K562 (cell line): ENCODE measurements around the gene SEPTIN2. TPM values are rescaled to one million over a fixed set of nuclear protein-coding genes. Genes with fewer than 3 reads are reported as not detected.

Experiments
- DIDO1 ChIP-seq: fragments of 450-650 bp; IDR thresholded peaks from 2 replicates; pipeline ENCODE4 v1.6.1; 2016; ENCODE audit warnings: low read depth, missing biosample characterization, missing genetic modification characterization
- FOXA1 ChIP-seq: fragments of 450-650 bp; IDR thresholded peaks from 2 replicates; pipeline ENCODE4 v1.6.1; 2016; ENCODE audit warnings: mild to moderate bottlenecking, borderline replicate concordance
- HDAC1 ChIP-seq, 2 experiments: fragments of 450-650 bp; IDR thresholded peaks; 2 replicates each; pipeline ENCODE4 v1.6.1; 2016 to 2017; ENCODE audit warnings: inconsistent platforms in 1 of 2, mild to moderate bottlenecking in 1 of 2, moderate library complexity in 1 of 2
- HMGN3 ChIP-seq: IDR thresholded peaks from 2 replicates; pipeline ENCODE4 v1.6.1; 2011; ENCODE audit warnings: borderline replicate concordance, low read depth, mild to moderate bottlenecking, mixed read lengths, low read length; ENCODE audit not compliant: insufficient read length; ENCODE audit errors: extremely low read depth
- RAD21 ChIP-seq, 2 experiments: fragments of 250-450 bp in 1 of 2; fragments of 450-650 bp in 1 of 2; sonication (Bioruptor Pico) in 1 of 2; formaldehyde crosslinking in 1 of 2; IDR thresholded peaks in 1 of 2; conservative IDR thresholded peaks in 1 of 2; 2 replicates each; pipeline versions ENCODE4 v1.4.0 to v1.8.0; 2020 to 2022; ENCODE audit warnings: mild to moderate bottlenecking in 2 of 2, moderate library complexity in 1 of 2
- RUNX1 ChIP-seq: sonication (generic); IDR thresholded peaks from 2 replicates; pipeline ENCODE4 v1.6.1; 2016; ENCODE audit warnings: antibody characterized with exemption, low read depth
- SIN3B ChIP-seq: fragments of 450-650 bp; IDR thresholded peaks from 2 replicates; pipeline ENCODE4 v1.6.1; 2017; ENCODE audit warnings: low read depth, mild to moderate bottlenecking, moderate library complexity
- SOX6 ChIP-seq: fragments of 450-650 bp; IDR thresholded peaks from 2 replicates; pipeline ENCODE4 v1.6.1; 2014; ENCODE audit warnings: mild to moderate bottlenecking
- ZBTB7A ChIP-seq: IDR thresholded peaks from 2 replicates; pipeline ENCODE4 v1.6.1; 2011; ENCODE audit warnings: low read depth, mild to moderate bottlenecking, low read length, moderate library complexity, borderline replicate concordance; ENCODE audit not compliant: control insufficient read depth
- ZBTB8A ChIP-seq: fragments of 450-650 bp; IDR thresholded peaks from 2 replicates; pipeline ENCODE4 v1.6.1; 2018; ENCODE audit warnings: mild to moderate bottlenecking, moderate library complexity; ENCODE audit not compliant: partially characterized antibody
- ZC3H8 ChIP-seq: fragments of 450-650 bp; IDR thresholded peaks from 2 replicates; pipeline ENCODE4 v1.6.1; 2017
- ZNF212 ChIP-seq: fragments of 450-650 bp; formaldehyde crosslinking; IDR thresholded peaks from 2 replicates; pipeline ENCODE4 v1.4.0; 2020; ENCODE audit warnings: mild to moderate bottlenecking
- ZNF695 ChIP-seq: fragments of 450-650 bp; formaldehyde crosslinking; IDR thresholded peaks from 2 replicates; pipeline ENCODE4 v1.4.0; 2020; ENCODE audit warnings: mild to moderate bottlenecking, moderate library complexity
- polyA plus RNA-seq, 8 experiments: library from polyadenylated mRNA; depleted of rRNA in 4 of 8; stranded (reverse) in 5 of 8; unstranded in 3 of 8; fragments of >200 nt; fragmentation: Nextera tagmentation in 2 of 8; fragmentation: Illumina TruSeq in 1 of 8; extraction: Ambion mirVana in 2 of 8; extraction: Trizol in 1 of 8; gene quantifications; 2 replicates each; pipeline versions ENCODE4 v1.2.1 to v1.2.3, GENCODE V29; 2011 to 2014; ENCODE audit warnings: inconsistent platforms in 1 of 8, missing spikeins in 1 of 8
- total RNA-seq, 7 experiments: library from RNA; depleted of rRNA in 6 of 7; stranded (reverse); fragments of >200 nt in 6 of 7; fragmentation: Illumina TruSeq in 2 of 7; extraction: Trizol in 2 of 7; gene quantifications; 2 replicates each; pipeline versions ENCODE4 v1.2.1 to v1.2.3, GENCODE V29; 2011 to 2021; ENCODE audit warnings: low replicate concordance in 1 of 7
- TF ChIP-seq, protein P1 (sequence below): fragments of 250-450 bp; sonication (Bioruptor Pico); IDR thresholded peaks from 2 replicates; pipeline ENCODE4 v1.4.0; 2020; ENCODE audit warnings: mild to moderate bottlenecking
- TF ChIP-seq, protein P2 (sequence below): fragments of 250-450 bp; sonication (Bioruptor Pico); IDR thresholded peaks from 2 replicates; pipeline ENCODE4 v1.8.0; 2022; ENCODE audit warnings: inconsistent platforms
- TF ChIP-seq, protein P3 (sequence below): fragments of 450-650 bp; IDR thresholded peaks from 2 replicates; pipeline ENCODE4 v1.6.1; 2016

SEPTIN2 gene
- total and polyA plus RNA-seq, 9 of the 15 experiments (the other 6 are each of a cell fraction or from before 2014, with no cell fraction given): 121 to 367 (median 166) TPM

DNA sequence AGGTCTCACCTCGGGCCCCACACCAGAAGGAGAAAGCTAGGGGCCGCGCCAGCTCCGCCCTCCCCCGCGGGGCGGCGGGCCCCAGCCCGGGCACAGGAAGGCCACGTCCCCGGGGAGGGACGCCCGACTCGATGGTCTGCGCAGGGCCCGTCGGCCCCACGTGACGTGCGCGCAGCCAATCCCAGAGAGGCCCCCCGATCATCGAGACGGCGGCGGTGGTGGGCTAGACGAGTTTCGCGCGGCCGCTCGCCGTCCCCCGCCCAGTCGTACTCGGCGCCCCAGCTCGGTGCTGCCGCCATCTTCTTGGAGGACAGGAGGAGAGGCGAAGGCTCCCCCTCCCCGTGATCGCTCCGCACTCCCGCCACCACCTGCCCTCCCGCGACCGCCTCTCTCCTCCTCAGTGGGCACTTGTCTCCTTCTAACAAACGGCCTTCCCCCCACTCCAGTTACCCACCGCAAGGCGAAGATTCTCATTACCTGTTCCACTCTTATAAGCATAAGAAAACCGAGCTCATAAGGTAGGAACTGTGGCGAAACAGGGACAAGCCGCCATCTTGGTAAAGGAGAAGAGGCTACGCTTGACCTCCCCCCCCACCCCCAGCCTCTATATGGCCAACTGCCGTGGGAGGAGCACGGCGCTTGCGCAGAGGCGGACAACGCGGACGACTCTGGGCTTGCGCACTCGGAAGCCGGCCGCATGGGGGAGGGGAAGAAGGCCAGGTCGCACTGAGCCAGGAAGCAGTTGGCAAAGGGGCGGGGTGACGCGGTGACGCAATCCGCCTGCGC is 439 bp upstream of the SEPTIN2 start, which contains the start of gene HDLBP (continued):
- TF ChIP-seq, protein P1, sequence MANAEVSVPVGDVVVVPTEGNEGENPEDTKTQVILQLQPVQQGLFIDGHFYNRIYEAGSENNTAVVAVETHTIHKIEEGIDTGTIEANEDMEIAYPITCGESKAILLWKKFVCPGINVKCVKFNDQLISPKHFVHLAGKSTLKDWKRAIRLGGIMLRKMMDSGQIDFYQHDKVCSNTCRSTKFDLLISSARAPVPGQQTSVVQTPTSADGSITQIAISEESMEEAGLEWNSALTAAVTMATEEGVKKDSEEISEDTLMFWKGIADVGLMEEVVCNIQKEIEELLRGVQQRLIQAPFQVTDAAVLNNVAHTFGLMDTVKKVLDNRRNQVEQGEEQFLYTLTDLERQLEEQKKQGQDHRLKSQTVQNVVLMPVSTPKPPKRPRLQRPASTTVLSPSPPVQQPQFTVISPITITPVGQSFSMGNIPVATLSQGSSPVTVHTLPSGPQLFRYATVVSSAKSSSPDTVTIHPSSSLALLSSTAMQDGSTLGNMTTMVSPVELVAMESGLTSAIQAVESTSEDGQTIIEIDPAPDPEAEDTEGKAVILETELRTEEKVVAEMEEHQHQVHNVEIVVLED: peak; percentile 89
- TF ChIP-seq DIDO1: no peak
- no peak for TF ChIP-seq FOXA1
- TF ChIP-seq HDAC1 (IDR thresholded peaks at IDR 0.05): peak in 1 of 2 experiments; percentile 4; a peak in 2 of 4 replicates
- no peak for TF ChIP-seq RUNX1
- TF ChIP-seq ZNF212 (CRISPR knock-in tag): no peak
- TF ChIP-seq SOX6: peak; percentile 6; the same call in 1 of the 2 replicates
- TF ChIP-seq ZNF695 (CRISPR knock-in tag): no peak
- no peak; the same call in 1 of the 2 replicates for TF ChIP-seq ZBTB7A
- no peak for TF ChIP-seq ZC3H8
- TF ChIP-seq, protein P2, sequence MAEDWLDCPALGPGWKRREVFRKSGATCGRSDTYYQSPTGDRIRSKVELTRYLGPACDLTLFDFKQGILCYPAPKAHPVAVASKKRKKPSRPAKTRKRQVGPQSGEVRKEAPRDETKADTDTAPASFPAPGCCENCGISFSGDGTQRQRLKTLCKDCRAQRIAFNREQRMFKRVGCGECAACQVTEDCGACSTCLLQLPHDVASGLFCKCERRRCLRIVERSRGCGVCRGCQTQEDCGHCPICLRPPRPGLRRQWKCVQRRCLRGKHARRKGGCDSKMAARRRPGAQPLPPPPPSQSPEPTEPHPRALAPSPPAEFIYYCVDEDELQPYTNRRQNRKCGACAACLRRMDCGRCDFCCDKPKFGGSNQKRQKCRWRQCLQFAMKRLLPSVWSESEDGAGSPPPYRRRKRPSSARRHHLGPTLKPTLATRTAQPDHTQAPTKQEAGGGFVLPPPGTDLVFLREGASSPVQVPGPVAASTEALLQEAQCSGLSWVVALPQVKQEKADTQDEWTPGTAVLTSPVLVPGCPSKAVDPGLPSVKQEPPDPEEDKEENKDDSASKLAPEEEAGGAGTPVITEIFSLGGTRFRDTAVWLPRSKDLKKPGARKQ: no peak
- 0 out of 4 replicates have a peak, but pooled peaks of 1 of the 2 experiments have one; percentile 2 for TF ChIP-seq RAD21 (CRISPR knock-in tag; conservative IDR thresholded peaks at IDR 0.05 in 1 of 2, IDR thresholded peaks at IDR 0.05 in 1 of 2)
- no peak for TF ChIP-seq ZBTB8A
- TF ChIP-seq, protein P3, sequence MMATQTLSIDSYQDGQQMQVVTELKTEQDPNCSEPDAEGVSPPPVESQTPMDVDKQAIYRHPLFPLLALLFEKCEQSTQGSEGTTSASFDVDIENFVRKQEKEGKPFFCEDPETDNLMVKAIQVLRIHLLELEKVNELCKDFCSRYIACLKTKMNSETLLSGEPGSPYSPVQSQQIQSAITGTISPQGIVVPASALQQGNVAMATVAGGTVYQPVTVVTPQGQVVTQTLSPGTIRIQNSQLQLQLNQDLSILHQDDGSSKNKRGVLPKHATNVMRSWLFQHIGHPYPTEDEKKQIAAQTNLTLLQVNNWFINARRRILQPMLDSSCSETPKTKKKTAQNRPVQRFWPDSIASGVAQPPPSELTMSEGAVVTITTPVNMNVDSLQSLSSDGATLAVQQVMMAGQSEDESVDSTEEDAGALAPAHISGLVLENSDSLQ: peak; percentile 26; the same call in 1 of the 2 replicates
- 0 out of 2 replicates have a peak, but pooled peaks have one; percentile 21 for TF ChIP-seq SIN3B
- peak; percentile 73 for TF ChIP-seq HMGN3
